Amygdala (tissue), 56 donors: ENCODE measurements around the gene TMEM50B.

ENCODE experiments used
- DNase-seq, 56 donors: peaks; one replicate each; lab custom pipeline; 2025; lab: John Stamatoyannopoulos, UW

The TMEM50B gene

GRCh38 chr21:33401630-33401992 lies 78.2 kb downstream of the TMEM50B start:
- DNase-seq: no peak
